SJSA1 (cell line): ENCODE measurements around the gene SYNPO2. TPM values are rescaled to one million over a fixed set of nuclear protein-coding genes. Genes with fewer than 3 reads are reported as not detected.

Experiments
- DNase-seq, 2 experiments: peaks; one replicate each; pipeline ENCODE4 v3.0.0-alpha.2; 2015 to 2020; ENCODE audit warnings: low spot score in 2 of 2, low read depth in 1 of 2
- H3K27ac ChIP-seq: fragments of 250-450 bp; sonication (Bioruptor Pico); 2 replicates; pipeline ENCODE4 v1.5.1; 2020; ENCODE audit warnings: mild to moderate bottlenecking, moderate library complexity
- H3K27me3 ChIP-seq: fragments of 250-450 bp; sonication (Bioruptor Pico); replicated peaks from 2 replicates; pipeline ENCODE4 v1.5.1; 2020; ENCODE audit warnings: mild to moderate bottlenecking, moderate library complexity
- H3K36me3 ChIP-seq: fragments of 250-450 bp; sonication (Bioruptor Pico); 2 replicates; pipeline ENCODE4 v1.5.1; 2020; ENCODE audit warnings: mild to moderate bottlenecking
- H3K4me1 ChIP-seq: fragments of 250-450 bp; sonication (Bioruptor Pico); replicated peaks from 2 replicates; pipeline ENCODE4 v1.6.1; 2021; ENCODE audit warnings: mild to moderate bottlenecking
- H3K4me3 ChIP-seq: fragments of 250-450 bp; sonication (Bioruptor Pico); 2 replicates; pipeline ENCODE4 v1.5.1; 2020; ENCODE audit warnings: mild to moderate bottlenecking
- H3K9me3 ChIP-seq: fragments of 250-450 bp; sonication (Bioruptor Pico); replicated peaks from 2 replicates; pipeline ENCODE4 v1.5.1; 2020; ENCODE audit warnings: mild to moderate bottlenecking
- total RNA-seq: library from RNA; depleted of rRNA; stranded (reverse); fragments of >200 nt; shearing (Covaris generic); gene quantifications from 2 replicates; pipeline ENCODE4 v1.2.3, GENCODE V29; 2014; rRNA removed

SYNPO2 gene
- 2.8 and 4.7 TPM in 2 replicates for total RNA-seq

GRCh38 chr4:118888666-118889311 is at the start of gene SYNPO2:
TSS of gene SYNPO2 (plus strand) at chr4:118888854. CDS start at chr4:118889037, 183 bp downstream.
- Histone ChIP-seq H3K27me3 (no peaks in the 10 kb centered on the region), H3K36me3 (no peaks in the 10 kb centered on the region), H3K4me3 (peak within 1 kb of the TSS; percentile 38), H3K27ac (no peak within 1 kb of the TSS), H3K9me3 (no peaks in the 10 kb centered on the region), H3K4me1 (peaks cover 18% of the 10 kb centered on the region)
- peak; percentile 71 to 81 for DNase-seq

GRCh38 chr4:118839221-118839927 is 49.3 kb upstream of the SYNPO2 start:
- no peaks in the 10 kb centered on the region for H3K9me3 ChIP-seq
- peaks cover 17% of the 10 kb centered on the region for H3K4me1 ChIP-seq
- no peaks in the 10 kb centered on the region for H3K27me3 ChIP-seq
- H3K27ac ChIP-seq: no peak overlapping the region
- H3K36me3 ChIP-seq: peaks cover 4% of the 10 kb centered on the region
- no peak overlapping the region for H3K4me3 ChIP-seq
- DNase-seq: no peak

- Histone ChIP-seq H3K4me1 (peaks cover 9% of the 10 kb centered on the region), H3K27ac (no peak overlapping the region), H3K27me3 (no peaks in the 10 kb centered on the region), H3K9me3 (no peaks in the 10 kb centered on the region), H3K4me3 (no peak overlapping the region), H3K36me3 (no peaks in the 10 kb centered on the region)
- DNase-seq: no peak
Observed at GRCh38 chr4:118842055-118842454, 46.6 kb upstream of the SYNPO2 start.

- H3K4me3 ChIP-seq: no peak overlapping the region
- no peaks in the 10 kb centered on the region for H3K36me3 ChIP-seq
- H3K4me1 ChIP-seq: peaks cover 9% of the 10 kb centered on the region
- no peak overlapping the region for H3K27ac ChIP-seq
- no peaks in the 10 kb centered on the region for H3K9me3 ChIP-seq
- H3K27me3 ChIP-seq: no peaks in the 10 kb centered on the region
- no peak for DNase-seq
Observed at GRCh38 chr4:118843237-118843636, 45.4 kb upstream of the SYNPO2 start.

GRCh38 chr4:118845552-118846050 is 43.1 kb upstream of the SYNPO2 start:
- no peaks in the 10 kb centered on the region for H3K9me3 ChIP-seq
- peaks cover 13% of the 10 kb centered on the region for H3K4me1 ChIP-seq
- H3K27me3 ChIP-seq: no peaks in the 10 kb centered on the region
- DNase-seq: no peak
- H3K4me3 ChIP-seq: no peak overlapping the region
- no peaks in the 10 kb centered on the region for H3K36me3 ChIP-seq
- H3K27ac ChIP-seq: no peak overlapping the region

GRCh38 chr4:118846979-118847378 is 41.7 kb upstream of the SYNPO2 start:
- Histone ChIP-seq H3K9me3 (no peaks in the 10 kb centered on the region), H3K4me3 (no peak overlapping the region), H3K27ac (no peak overlapping the region), H3K4me1 (peaks cover 16% of the 10 kb centered on the region), H3K27me3 (no peaks in the 10 kb centered on the region), H3K36me3 (no peaks in the 10 kb centered on the region)
- no peak for DNase-seq

GRCh38 chr4:118848242-118848641 is 40.4 kb upstream of the SYNPO2 start:
- H3K9me3 ChIP-seq: no peaks in the 10 kb centered on the region
- H3K27me3 ChIP-seq: no peaks in the 10 kb centered on the region
- no peak overlapping the region for H3K27ac ChIP-seq
- H3K4me3 ChIP-seq: no peak overlapping the region
- no peaks in the 10 kb centered on the region for H3K36me3 ChIP-seq
- peaks cover 10% of the 10 kb centered on the region for H3K4me1 ChIP-seq
- no peak for DNase-seq

- no peak for DNase-seq
- H3K4me1 ChIP-seq: peaks cover 10% of the 10 kb centered on the region
- no peak overlapping the region for H3K27ac ChIP-seq
- H3K27me3 ChIP-seq: no peaks in the 10 kb centered on the region
- H3K36me3 ChIP-seq: no peaks in the 10 kb centered on the region
- H3K9me3 ChIP-seq: no peaks in the 10 kb centered on the region
- H3K4me3 ChIP-seq: no peak overlapping the region
Observed at GRCh38 chr4:118848901-118849300, 39.8 kb upstream of the SYNPO2 start.

- no peaks in the 10 kb centered on the region for H3K27me3 ChIP-seq
- H3K36me3 ChIP-seq: no peaks in the 10 kb centered on the region
Observed at GRCh38 chr4:118849867-118850487, 38.7 kb upstream of the SYNPO2 start.

GRCh38 chr4:118850488-118851173 is 38.0 kb upstream of the SYNPO2 start:
- Histone ChIP-seq H3K9me3 (no peaks in the 10 kb centered on the region), H3K36me3 (no peaks in the 10 kb centered on the region), H3K4me1 (peaks cover 10% of the 10 kb centered on the region), H3K27me3 (no peaks in the 10 kb centered on the region), H3K27ac (no peak overlapping the region), H3K4me3 (peak overlapping the region; percentile 29)
- peak in 1 of 2 experiments; percentile 28 for DNase-seq

More at GRCh38 chr4:118849867-118850487, 38.7 kb upstream of the SYNPO2 start:
- Histone ChIP-seq H3K4me1 (peaks cover 10% of the 10 kb centered on the region), H3K9me3 (no peaks in the 10 kb centered on the region), H3K27ac (no peak overlapping the region), H3K4me3 (peak overlapping the region; percentile 29)
- DNase-seq: no peak

- no peaks in the 10 kb centered on the region for H3K27me3 ChIP-seq
- no peak for DNase-seq
Observed at GRCh38 chr4:118857760-118858159, 30.9 kb upstream of the SYNPO2 start.

GRCh38 chr4:118858779-118859178 is 29.9 kb upstream of the SYNPO2 start:
- no peaks in the 10 kb centered on the region for H3K36me3 ChIP-seq
- no peak overlapping the region for H3K4me3 ChIP-seq
- no peaks in the 10 kb centered on the region for H3K27me3 ChIP-seq
- no peaks in the 10 kb centered on the region for H3K4me1 ChIP-seq
- H3K27ac ChIP-seq: no peak overlapping the region
- no peaks in the 10 kb centered on the region for H3K9me3 ChIP-seq
- no peak for DNase-seq

More at GRCh38 chr4:118857760-118858159, 30.9 kb upstream of the SYNPO2 start:
- Histone ChIP-seq H3K9me3 (no peaks in the 10 kb centered on the region), H3K36me3 (no peaks in the 10 kb centered on the region), H3K4me1 (no peaks in the 10 kb centered on the region), H3K4me3 (no peak overlapping the region), H3K27ac (no peak overlapping the region)

- peak in 1 of 2 experiments; percentile 19 for DNase-seq
- Histone ChIP-seq H3K4me3 (no peak overlapping the region), H3K27me3 (no peaks in the 10 kb centered on the region), H3K4me1 (peaks cover 4% of the 10 kb centered on the region; the same call in 1 of the 2 replicates), H3K9me3 (no peaks in the 10 kb centered on the region), H3K36me3 (no peaks in the 10 kb centered on the region), H3K27ac (no peak overlapping the region)
Observed at GRCh38 chr4:118865091-118865708, 23.5 kb upstream of the SYNPO2 start.
